NAMALWA (cell line): Measurements from ENCODE around the gene HOXB9.

Experiments used
- DNase-seq: peaks from one replicate; pipeline ENCODE4 v3.0.0-alpha.2; 2015; ENCODE audit warnings: low spot score

HOXB9 gene

DNA sequence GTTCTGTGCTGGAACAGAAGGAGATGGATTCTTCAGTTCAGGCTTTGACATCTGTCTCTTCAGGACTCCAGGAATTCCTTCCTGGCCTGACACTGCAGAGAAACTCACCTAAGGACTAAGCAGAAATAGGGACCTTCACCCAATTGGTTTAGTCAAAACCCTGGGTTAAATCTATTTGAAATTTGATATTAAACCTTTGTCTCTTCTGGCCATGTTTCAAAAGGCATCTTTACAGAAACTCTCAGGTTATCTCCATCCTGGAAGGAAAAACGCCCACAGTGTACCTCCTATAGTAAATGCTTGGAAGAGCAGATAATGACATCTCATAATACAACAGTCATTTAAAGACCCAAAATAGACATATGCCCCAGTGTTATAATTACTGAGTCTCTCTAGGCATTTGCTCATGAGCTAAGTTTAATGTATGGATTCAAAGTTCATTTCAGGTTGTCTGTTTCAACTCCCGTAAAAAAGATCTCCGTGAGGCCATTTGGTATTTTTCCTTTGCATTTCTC lies 42.4 kb downstream of the HOXB9 start:
- no peak for DNase-seq

GRCh38 chr17:48582750-48583069 lies 43.4 kb downstream of the HOXB9 start:
- DNase-seq: no peak

DNA sequence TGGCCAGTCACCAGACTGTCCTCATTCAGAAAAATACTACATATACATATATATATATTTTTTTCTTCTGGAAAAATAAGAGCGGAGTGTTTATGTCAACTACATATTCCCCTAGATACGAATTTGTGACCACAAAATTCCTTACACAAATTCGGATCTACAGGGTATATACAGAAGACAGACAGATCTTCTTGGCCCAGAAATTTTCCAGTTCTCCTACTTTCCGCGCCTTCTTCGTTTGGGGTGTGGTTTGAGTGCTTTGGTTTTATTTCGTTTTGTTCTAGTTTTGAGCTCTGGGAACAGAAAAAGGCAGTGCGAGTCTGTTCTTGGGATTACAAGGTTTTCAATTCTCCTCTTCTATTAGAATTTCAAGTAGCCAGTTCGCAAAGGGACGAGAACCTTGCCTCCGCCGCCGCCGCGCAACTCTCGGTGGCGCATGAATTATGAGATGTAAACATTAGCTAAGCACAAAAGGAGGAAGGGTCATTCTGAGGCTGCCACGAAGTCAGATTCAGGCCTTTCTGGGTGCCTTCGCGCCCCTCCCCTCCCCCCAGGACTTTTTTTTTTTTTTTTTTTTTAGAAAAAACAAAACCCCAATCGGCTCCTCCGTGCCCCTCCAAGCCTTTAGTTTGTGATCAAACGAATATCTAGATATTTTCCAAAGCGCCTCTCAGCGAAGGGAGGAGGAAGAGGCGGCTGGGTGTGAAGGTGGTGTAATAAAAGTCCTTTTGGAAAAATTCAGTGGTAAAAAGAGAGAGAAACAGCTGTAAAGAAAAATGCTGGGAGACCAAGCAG lies 46.2 kb downstream of the HOXB9 start:
- DNase-seq: no peak

DNA sequence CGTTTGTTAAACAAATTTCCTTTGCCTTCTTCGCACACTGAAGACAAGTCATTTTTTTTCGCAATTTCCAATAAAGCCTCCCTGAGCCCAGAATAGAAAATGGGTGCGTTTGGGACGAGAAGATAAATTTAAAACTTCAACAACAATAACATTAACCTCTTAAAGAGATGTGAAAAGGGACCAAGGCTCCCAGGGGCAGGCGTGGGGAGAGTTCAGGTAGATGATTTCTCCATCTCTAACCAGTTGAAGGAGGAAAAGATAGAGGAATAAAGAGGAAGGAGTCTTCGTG lies 46.7 kb downstream of the HOXB9 start:
- DNase-seq: no peak

GRCh38 chr17:48578616-48579470 lies 47.3 kb downstream of the HOXB9 start:
- DNase-seq: no peak

DNA sequence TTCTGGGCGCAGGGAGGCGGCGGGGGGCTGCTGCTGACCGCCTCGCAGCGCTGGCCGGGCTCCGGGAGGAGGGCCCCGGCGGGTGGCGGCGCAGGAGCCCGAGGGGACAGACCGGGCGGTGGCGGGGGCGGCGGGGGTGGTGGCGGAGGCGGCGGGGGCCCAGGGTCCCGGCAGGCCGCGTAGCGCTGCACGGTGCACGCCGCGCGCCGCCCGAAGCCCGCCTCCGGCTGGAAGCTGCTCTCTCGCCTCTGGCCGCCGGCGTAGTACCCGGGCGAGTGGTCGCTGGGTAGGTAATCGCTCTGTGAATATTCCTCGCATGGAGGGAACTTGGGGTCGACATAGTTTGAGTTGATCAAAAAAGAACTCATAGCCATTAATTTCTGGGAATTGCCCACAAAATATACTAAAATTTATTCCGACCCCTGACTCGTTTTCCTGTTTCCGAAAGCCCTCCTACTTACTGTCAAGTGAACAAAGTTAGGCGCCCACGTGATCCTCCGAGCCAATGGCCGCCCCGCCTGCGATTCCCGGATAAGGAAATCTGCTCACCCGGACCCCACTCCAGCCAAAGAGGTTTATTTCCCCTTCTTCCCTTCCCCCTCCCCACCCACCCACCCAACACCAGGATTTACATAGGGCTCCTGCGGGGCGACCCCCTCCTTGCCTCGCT lies 48.1 kb downstream of the HOXB9 start, which contains the start of gene HOXB4:
Gene HOXB4, minus strand, starts transcription at position 405 of the 670 bp plus-strand sequence. Its CDS starts 31 bp downstream, at position 374.
- peak; percentile 78 for DNase-seq

- peak; percentile 29 for DNase-seq
Observed at GRCh38 chr17:48577330-48577945, 48.7 kb downstream of the HOXB9 start.

DNA sequence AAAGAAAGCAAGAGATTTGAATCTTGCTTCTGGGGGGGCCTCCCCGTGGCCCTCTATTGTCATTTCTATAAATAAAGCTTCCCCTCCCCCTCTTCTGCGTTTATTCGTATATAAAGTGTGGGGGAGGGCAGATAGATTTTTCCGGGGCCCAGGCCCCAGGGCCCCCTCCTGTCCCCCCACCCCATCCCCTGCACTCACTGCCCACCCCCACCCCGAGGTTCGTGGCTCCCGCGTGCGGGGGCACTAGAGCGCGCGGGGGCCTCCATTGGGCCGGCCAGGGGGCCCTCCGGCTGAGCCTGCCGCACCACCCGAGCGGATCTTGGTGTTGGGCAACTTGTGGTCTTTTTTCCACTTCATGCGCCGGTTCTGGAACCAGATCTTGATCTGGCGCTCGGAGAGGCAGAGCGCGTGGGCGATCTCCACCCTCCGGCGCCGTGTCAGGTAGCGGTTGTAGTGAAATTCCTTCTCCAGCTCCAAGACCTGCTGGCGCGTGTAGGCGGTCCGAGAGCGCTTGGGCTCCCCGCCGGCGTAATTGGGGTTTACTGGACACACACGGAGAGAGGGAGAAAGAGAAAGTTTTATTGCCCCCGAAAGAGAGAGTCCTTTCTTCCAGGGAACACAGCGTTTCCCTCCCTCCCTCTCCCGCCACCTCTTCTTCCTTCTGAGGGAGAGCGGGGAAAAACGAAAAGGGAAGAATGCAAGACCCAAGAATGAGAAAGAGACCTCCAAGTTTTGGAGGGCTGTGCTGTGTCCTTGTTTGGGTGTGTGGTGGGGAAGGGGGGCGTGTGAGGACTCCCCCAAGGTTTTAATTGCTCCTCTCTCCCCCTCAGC lies 49.5 kb downstream of the HOXB9 start:
- no peak for DNase-seq

DNA sequence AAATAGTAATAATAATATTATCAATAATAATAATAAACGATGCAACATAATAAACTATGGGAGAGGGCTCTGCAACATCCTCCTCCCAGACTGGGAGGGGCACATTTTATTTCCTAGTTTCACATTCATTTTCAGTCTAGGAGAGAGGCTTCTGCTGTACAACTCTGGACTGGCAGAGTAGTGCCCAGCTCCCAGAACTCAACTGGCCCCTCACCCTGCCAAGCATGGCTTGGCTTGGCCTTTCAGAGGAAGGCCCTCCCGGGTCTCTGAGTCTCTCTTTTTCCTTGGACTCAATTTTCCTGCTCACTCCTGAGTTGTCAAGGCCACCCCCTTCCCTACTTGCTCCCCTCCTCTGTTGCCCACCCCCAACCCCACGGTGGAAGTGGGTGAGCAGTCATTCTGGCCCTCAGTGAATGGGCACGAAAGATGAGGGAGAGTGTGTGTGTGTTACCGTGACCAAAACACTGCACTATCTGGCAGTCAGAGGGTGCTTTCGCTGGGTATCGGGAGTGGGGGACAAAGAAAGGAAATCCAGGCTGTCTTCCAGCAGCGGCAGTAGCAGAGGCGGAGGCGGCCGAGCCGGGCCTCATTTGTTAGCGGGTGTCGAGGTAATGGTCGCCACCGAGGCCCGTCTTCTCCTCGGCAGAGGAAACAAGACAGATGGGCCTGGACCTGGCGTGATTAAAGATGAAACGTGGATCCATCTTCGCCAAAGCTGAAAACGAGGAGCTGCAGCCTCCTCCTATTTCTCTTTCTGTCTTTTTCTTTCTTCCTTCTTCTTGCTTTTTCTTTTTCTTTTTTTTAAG lies 50.3 kb downstream of the HOXB9 start:
- DNase-seq: no peak

GRCh38 chr17:48575066-48575582 lies 51.0 kb downstream of the HOXB9 start:
- DNase-seq: no peak

DNA sequence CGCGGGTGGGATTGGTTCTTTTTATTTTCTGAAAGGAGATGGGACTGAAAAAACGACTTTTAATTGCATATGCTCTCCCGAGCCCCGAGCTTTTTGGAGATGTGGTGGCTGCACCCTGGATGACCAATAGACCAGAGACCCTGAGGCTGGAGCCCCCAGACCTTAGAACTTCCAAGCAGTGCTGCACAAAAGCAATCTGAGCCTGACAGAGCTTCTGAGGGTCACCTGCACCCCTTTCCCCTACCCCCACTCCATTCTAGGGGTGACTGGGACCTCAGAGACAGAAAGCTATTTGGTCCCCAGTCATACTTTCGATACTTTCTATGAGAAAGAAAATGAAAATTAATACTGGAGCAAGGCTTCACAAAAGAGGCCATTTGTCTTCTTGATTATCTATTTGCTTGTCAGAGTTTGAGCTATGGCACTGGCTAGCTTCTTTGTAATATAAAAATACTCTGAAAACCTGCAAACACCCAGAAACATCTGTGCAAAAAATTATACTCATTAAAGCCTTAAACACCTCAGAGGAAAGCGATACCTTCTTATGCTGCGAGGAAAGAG lies 51.6 kb downstream of the HOXB9 start:
- DNase-seq: no peak

- DNase-seq: no peak
Observed at GRCh38 chr17:48571826-48572417, 54.2 kb downstream of the HOXB9 start.
